IPS-15b (cell line): ENCODE results near the gene PLEKHM1.
A peak's percentile ranks its signal among the peaks of the same experiment; 100 is the strongest.

Source experiments
- H3K27me3 ChIP-seq: one replicate; pipeline ENCODE4 v1.6.1; 2013; ENCODE audit warnings: low read length; ENCODE audit not compliant: control insufficient read depth, insufficient read depth
- H3K36me3 ChIP-seq: one replicate; pipeline ENCODE4 v1.6.1; 2013; ENCODE audit warnings: low read length; ENCODE audit not compliant: control insufficient read depth, insufficient read depth
- H3K4me1 ChIP-seq: one replicate; pipeline ENCODE4 v1.6.1; 2013; ENCODE audit warnings: mild to moderate bottlenecking, low read length; ENCODE audit not compliant: control insufficient read depth, insufficient read depth
- H3K4me3 ChIP-seq: one replicate; pipeline ENCODE4 v1.5.1; 2013; ENCODE audit warnings: low read depth, low read length
- H3K9ac ChIP-seq: one replicate; pipeline ENCODE4 v1.6.1; 2013; ENCODE audit warnings: low read depth, mild to moderate bottlenecking, low read length
- H3K9me3 ChIP-seq: one replicate; pipeline ENCODE4 v1.6.1; 2013; ENCODE audit warnings: mild to moderate bottlenecking, low read length; ENCODE audit not compliant: control insufficient read depth, insufficient read depth

Gene PLEKHM1

GRCh38 chr17:45397796-45398195 is 92.7 kb downstream of the PLEKHM1 start:
- no peaks in the 10 kb centered on the region for H3K9me3 ChIP-seq
- H3K9ac ChIP-seq = no peak overlapping the region
- H3K4me3 ChIP-seq = no peak overlapping the region
- no peaks in the 10 kb centered on the region for H3K4me1 ChIP-seq
- H3K36me3 ChIP-seq = peaks cover 3% of the 10 kb centered on the region
- H3K27me3 ChIP-seq = no peaks in the 10 kb centered on the region

- Histone ChIP-seq H3K4me1 (no peaks in the 10 kb centered on the region), H3K27me3 (peaks cover 2% of the 10 kb centered on the region), H3K36me3 (no peaks in the 10 kb centered on the region), H3K9ac (no peak overlapping the region), H3K9me3 (no peaks in the 10 kb centered on the region), H3K4me3 (no peak overlapping the region)
Measured at GRCh38 chr17:45396496-45397205, 93.9 kb downstream of the PLEKHM1 start.

- Histone ChIP-seq H3K36me3 (no peaks in the 10 kb centered on the region), H3K4me3 (no peak overlapping the region)
Measured at GRCh38 chr17:45395569-45396415, 94.7 kb downstream of the PLEKHM1 start.

GRCh38 chr17:45394913-45395568 is 95.5 kb downstream of the PLEKHM1 start:
- H3K9me3 ChIP-seq = no peaks in the 10 kb centered on the region
- peak overlapping the region; percentile 41 for H3K9ac ChIP-seq
- no peak overlapping the region for H3K4me3 ChIP-seq
- H3K27me3 ChIP-seq = peaks cover 3% of the 10 kb centered on the region
- H3K36me3 ChIP-seq = no peaks in the 10 kb centered on the region
- H3K4me1 ChIP-seq = no peaks in the 10 kb centered on the region

More at GRCh38 chr17:45395569-45396415, 94.7 kb downstream of the PLEKHM1 start:
- no peak overlapping the region for H3K9ac ChIP-seq
- no peaks in the 10 kb centered on the region for H3K9me3 ChIP-seq
- no peaks in the 10 kb centered on the region for H3K4me1 ChIP-seq
- peaks cover 2% of the 10 kb centered on the region for H3K27me3 ChIP-seq

DNA sequence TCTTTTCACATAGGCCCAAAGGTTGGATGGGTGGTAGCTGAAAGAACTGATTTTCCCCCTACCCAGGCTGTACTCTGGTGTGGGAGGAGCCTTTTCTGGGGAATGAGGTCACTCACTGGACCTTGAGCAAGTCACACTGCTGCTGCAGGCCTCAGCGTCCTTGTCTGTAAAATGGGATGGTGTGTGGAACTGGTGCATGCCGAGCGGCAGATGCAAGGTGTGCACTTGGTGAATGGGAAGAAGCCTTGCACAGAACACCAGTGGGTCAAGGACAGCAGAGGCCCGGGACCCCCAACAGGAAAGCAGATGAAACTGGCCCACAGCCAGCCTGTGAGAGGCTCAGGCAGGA is 96.0 kb downstream of the PLEKHM1 start:
- H3K27me3 ChIP-seq = peaks cover 4% of the 10 kb centered on the region
- H3K9me3 ChIP-seq = no peaks in the 10 kb centered on the region
- H3K4me3 ChIP-seq = no peak overlapping the region
- no peaks in the 10 kb centered on the region for H3K36me3 ChIP-seq
- H3K9ac ChIP-seq = no peak overlapping the region
- H3K4me1 ChIP-seq = no peaks in the 10 kb centered on the region

DNA sequence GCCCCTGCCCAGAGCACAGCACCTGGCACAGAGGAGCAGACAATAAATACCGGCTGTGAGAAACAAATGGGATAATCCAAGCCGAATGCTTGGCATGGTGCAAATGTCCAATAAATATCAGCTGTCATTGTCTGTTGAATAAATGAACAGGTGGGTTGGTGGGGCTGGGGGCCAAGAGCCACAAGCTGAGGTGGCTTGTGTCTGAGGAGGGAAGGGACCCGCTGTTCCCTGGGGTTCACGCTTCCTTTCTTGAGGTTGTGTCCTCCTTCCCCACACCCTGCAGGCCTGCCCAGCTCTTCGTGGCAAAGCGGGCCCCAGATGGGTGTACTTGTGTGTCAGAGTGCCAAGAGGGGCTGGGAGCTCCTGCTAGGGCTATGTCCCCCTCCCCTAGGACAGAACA is 96.4 kb downstream of the PLEKHM1 start:
- H3K9me3 ChIP-seq = no peaks in the 10 kb centered on the region
- no peak overlapping the region for H3K4me3 ChIP-seq
- no peaks in the 10 kb centered on the region for H3K4me1 ChIP-seq
- peaks cover 4% of the 10 kb centered on the region for H3K27me3 ChIP-seq
- H3K9ac ChIP-seq = no peak overlapping the region
- no peaks in the 10 kb centered on the region for H3K36me3 ChIP-seq

- H3K4me3 ChIP-seq = no peak overlapping the region
- H3K27me3 ChIP-seq = peaks cover 4% of the 10 kb centered on the region
- H3K9me3 ChIP-seq = no peaks in the 10 kb centered on the region
- H3K4me1 ChIP-seq = no peaks in the 10 kb centered on the region
- H3K9ac ChIP-seq = no peak overlapping the region
- no peaks in the 10 kb centered on the region for H3K36me3 ChIP-seq
Measured at GRCh38 chr17:45393411-45393810, 97.1 kb downstream of the PLEKHM1 start.

GRCh38 chr17:45391918-45392317 is 98.6 kb downstream of the PLEKHM1 start:
- Histone ChIP-seq H3K4me3 (no peak overlapping the region), H3K4me1 (no peaks in the 10 kb centered on the region), H3K36me3 (no peaks in the 10 kb centered on the region), H3K9me3 (no peaks in the 10 kb centered on the region), H3K9ac (no peak overlapping the region), H3K27me3 (peaks cover 4% of the 10 kb centered on the region)

DNA sequence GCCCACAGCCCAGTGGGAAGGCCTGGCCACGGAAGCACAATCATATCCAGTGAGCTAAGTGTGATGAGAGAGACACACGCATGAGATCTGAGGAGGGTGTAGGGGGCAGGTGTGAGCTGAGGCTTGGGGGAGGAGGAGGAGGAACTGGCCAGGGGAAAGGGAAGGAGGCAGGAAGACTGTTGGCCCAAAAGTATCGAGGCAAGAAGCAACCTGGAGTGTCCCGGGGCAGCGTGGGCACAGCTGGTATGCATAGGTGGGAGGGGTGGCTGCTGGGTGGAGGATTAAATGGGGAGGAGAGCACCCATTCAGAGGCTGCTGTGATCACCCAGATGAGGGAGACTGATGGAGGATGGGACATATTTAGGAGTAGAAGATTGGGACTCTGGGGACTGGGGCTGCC is 99.2 kb downstream of the PLEKHM1 start:
- H3K4me1 ChIP-seq = no peaks in the 10 kb centered on the region
- no peaks in the 10 kb centered on the region for H3K36me3 ChIP-seq
- H3K9ac ChIP-seq = no peak overlapping the region
- no peaks in the 10 kb centered on the region for H3K9me3 ChIP-seq
- no peak overlapping the region for H3K4me3 ChIP-seq
- H3K27me3 ChIP-seq = peaks cover 4% of the 10 kb centered on the region

GRCh38 chr17:45389354-45389753 is 101.2 kb downstream of the PLEKHM1 start:
- H3K27me3 ChIP-seq = peaks cover 4% of the 10 kb centered on the region
- no peak overlapping the region for H3K9ac ChIP-seq
- H3K9me3 ChIP-seq = no peaks in the 10 kb centered on the region
- no peak overlapping the region for H3K4me3 ChIP-seq
- peaks cover 2% of the 10 kb centered on the region for H3K4me1 ChIP-seq
- no peaks in the 10 kb centered on the region for H3K36me3 ChIP-seq

GRCh38 chr17:45388604-45389325 is 101.8 kb downstream of the PLEKHM1 start:
- H3K4me1 ChIP-seq = peaks cover 2% of the 10 kb centered on the region
- no peak overlapping the region for H3K4me3 ChIP-seq
- H3K9ac ChIP-seq = no peak overlapping the region
- H3K9me3 ChIP-seq = no peaks in the 10 kb centered on the region
- no peaks in the 10 kb centered on the region for H3K36me3 ChIP-seq
- H3K27me3 ChIP-seq = peaks cover 4% of the 10 kb centered on the region
